GM21423 (cell line): Measurements from ENCODE around the gene ADAMTS1.

Source experiments
- ATAC-seq: cut with Tn5 transposase; IDR thresholded peaks from one replicate; pipeline ENCODE4 v1.9.1; 2021; ENCODE audit warnings: mild to moderate bottlenecking, moderate library complexity; ENCODE audit not compliant: unreplicated experiment

The ADAMTS1 gene

DNA sequence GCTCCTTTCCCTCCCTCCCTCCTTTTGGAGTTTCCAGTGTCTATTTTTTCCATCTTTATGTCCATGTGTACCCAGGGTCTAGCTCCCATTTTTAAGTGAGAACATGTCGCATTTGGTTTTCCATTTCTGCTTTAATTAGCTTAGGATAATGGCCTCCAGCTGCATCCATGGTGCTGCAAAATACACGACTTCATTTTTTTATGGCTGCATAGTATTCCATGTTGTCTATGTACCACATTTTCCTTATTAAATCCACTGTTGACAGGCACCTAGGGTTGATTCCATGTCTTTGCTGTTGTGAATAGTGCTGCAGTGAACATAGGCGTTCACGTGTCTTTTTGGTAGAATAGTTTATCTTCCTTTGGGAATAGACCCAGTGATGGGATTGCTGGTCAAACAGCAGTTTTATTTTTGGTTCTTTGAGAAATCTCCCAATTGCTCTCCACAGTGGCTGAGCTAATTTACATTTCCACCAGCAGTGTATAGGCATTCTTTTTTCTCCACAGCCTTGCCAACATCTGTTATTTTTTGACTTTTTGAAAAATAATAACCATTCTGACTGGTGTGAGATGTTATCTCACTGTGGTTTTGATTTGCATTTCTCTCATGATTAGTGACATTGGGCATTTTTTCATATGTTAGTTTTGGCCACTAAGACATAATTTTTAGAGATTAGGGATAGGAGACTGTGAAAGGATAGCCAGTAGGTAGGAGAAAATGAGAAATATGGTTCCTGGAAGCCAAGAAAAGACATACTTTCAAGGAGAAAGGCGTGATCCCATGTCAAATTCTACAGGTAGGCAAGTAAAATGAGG, 50.4 kb downstream of the ADAMTS1 start:
- no peak for ATAC-seq

DNA sequence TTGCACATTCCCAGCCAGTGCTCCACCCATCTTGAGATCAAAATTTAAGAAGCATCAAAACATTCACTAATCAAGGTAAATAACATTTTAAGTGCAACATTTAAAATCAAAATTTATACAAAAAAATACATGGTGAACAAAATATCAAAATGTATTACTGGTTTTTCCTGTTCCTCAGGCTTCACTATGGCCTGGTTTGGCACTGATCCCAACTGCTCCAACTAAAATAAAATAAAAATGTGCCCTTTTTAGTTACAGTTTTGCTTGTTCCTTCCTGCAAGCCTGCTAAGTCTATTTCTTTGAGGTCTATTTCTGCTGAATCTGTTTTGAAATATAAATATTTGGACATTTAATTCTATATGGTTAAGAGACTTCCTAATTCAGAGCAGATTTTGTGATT, 54.9 kb downstream of the ADAMTS1 start:
- ATAC-seq: no peak

DNA sequence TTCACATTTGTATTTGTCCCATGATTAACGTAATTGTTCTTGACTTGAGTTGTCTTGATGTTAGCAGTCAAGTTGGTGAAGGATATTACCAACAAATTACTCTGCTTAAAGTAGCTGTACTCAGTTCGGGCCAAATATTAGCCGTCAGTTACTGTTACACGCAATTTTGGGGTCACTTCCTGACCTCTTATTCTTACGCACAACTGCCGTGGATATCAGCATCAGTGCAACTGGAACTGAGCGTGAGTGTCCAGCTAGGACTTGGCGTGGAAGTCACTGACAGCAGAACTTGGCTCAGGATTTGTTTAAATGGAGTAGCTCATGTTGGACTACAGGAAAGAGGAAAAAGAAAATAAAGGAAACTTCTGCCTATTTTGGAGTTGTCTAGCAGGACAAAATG, 56.4 kb downstream of the ADAMTS1 start:
- ATAC-seq: no peak
